Measurements from ENCODE around the gene PPCDC.

Gene PPCDC

GRCh38 chr15:75023181-75023871, at the start of gene PPCDC:
Gene PPCDC, plus strand, starts transcription at chr15:75023590. Its CDS starts 4,729 bp downstream, at chr15:75028319.
- peak; percentile 76 to 88 (median 84) for DNase-seq

GRCh38 chr15:74976159-74976558, 47.2 kb upstream of the PPCDC start:
- no peak for DNase-seq

- no peak for DNase-seq
Measured at GRCh38 chr15:74977599-74977998, 45.8 kb upstream of the PPCDC start.

- DNase-seq, result no peak
Measured at GRCh38 chr15:74978077-74978476, 45.3 kb upstream of the PPCDC start.

- peak in 2 of 4 experiments; percentile 15 to 35 for DNase-seq
Measured at GRCh38 chr15:74978503-74978902, 44.9 kb upstream of the PPCDC start.

- DNase-seq, result no peak
Measured at GRCh38 chr15:74982183-74982582, 41.2 kb upstream of the PPCDC start.

- no peak for DNase-seq
Measured at GRCh38 chr15:74983725-74984231, 39.6 kb upstream of the PPCDC start.

GRCh38 chr15:74988007-74988800, 35.2 kb upstream of the PPCDC start:
- DNase-seq, result peak in 1 of 4 experiments; percentile 9

GRCh38 chr15:74989527-74989926, 33.9 kb upstream of the PPCDC start:
- no peak for DNase-seq

- DNase-seq, result no peak
Measured at GRCh38 chr15:74992619-74993018, 30.8 kb upstream of the PPCDC start.

GRCh38 chr15:74994236-74994635, 29.2 kb upstream of the PPCDC start:
- no peak for DNase-seq

GRCh38 chr15:74994685-74995084, 28.7 kb upstream of the PPCDC start:
- no peak for DNase-seq

GRCh38 chr15:74995182-74995778, 28.1 kb upstream of the PPCDC start, which contains the start of gene SCAMP5:
Gene SCAMP5, plus strand, starts transcription at chr15:74995563. Its CDS starts 16,277 bp downstream, at chr15:75011840.
- peak; percentile 78 to 91 (median 81) for DNase-seq

GRCh38 chr15:74995779-74996765, 27.3 kb upstream of the PPCDC start:
- no peak for DNase-seq

GRCh38 chr15:74997141-74997540, 26.2 kb upstream of the PPCDC start:
- DNase-seq, result no peak

- no peak for DNase-seq
Measured at GRCh38 chr15:74997543-74997942, 25.8 kb upstream of the PPCDC start.

GRCh38 chr15:75001310-75001709, 22.1 kb upstream of the PPCDC start:
- no peak for DNase-seq

- DNase-seq, result no peak
Measured at GRCh38 chr15:75002398-75002797, 21.0 kb upstream of the PPCDC start.

GRCh38 chr15:75007216-75007615, 16.2 kb upstream of the PPCDC start:
- no peak for DNase-seq

- DNase-seq, result no peak
Measured at GRCh38 chr15:75008221-75008625, 15.2 kb upstream of the PPCDC start.

GRCh38 chr15:75008629-75009326, 14.6 kb upstream of the PPCDC start:
- DNase-seq, result no peak

GRCh38 chr15:75016431-75016830, 7.0 kb upstream of the PPCDC start:
- DNase-seq, result no peak
